ENCODE results near the gene ROR1.
"Not testable (repeated sequence)": the region's sequence is repeated elsewhere in the genome, so short reads cannot be mapped to it uniquely, and the experiment has no call there.

Gene ROR1

GRCh38 chr1:63784489-63785390 is 10.9 kb downstream of the ROR1 start:
- DNase-seq: no peak
- in situ Hi-C loops (cut with HindIII; ENCODE audit: low pct_ligation_motif_present, low pct_unique_long_range_greater_than_20kb, low sequenced_read_pairs): no loop called here

- DNase-seq: not testable (repeated sequence)
Observed at GRCh38 chr1:63787270-63787669, 13.5 kb downstream of the ROR1 start.

GRCh38 chr1:63787875-63788274 is 14.1 kb downstream of the ROR1 start:
- no peak for DNase-seq
- in situ Hi-C loops (cut with HindIII; ENCODE audit: low pct_ligation_motif_present, low pct_unique_long_range_greater_than_20kb, low sequenced_read_pairs): no loop called here

More at GRCh38 chr1:63787270-63787669, 13.5 kb downstream of the ROR1 start:
- in situ Hi-C loops (cut with HindIII; ENCODE audit: low pct_ligation_motif_present, low pct_unique_long_range_greater_than_20kb, low sequenced_read_pairs): not testable (repeated sequence)

- DNase-seq: no peak
- in situ Hi-C loops (cut with HindIII; ENCODE audit: low pct_ligation_motif_present, low pct_unique_long_range_greater_than_20kb, low sequenced_read_pairs): no loop called here
Observed at GRCh38 chr1:63789856-63790605, 16.2 kb downstream of the ROR1 start.

GRCh38 chr1:63790989-63791388 is 17.2 kb downstream of the ROR1 start:
- in situ Hi-C loops (cut with HindIII; ENCODE audit: low pct_ligation_motif_present, low pct_unique_long_range_greater_than_20kb, low sequenced_read_pairs): no loop called here
- DNase-seq: no peak

GRCh38 chr1:63792152-63792551 is 18.3 kb downstream of the ROR1 start:
- in situ Hi-C loops (cut with HindIII; ENCODE audit: low pct_ligation_motif_present, low pct_unique_long_range_greater_than_20kb, low sequenced_read_pairs): no loop called here
- DNase-seq: no peak

- in situ Hi-C loops (cut with HindIII; ENCODE audit: low pct_ligation_motif_present, low pct_unique_long_range_greater_than_20kb, low sequenced_read_pairs): no loop called here
Observed at GRCh38 chr1:63793741-63794240, 20.0 kb downstream of the ROR1 start.

GRCh38 chr1:63794354-63794753 is 20.5 kb downstream of the ROR1 start:
- in situ Hi-C loops (cut with HindIII; ENCODE audit: low pct_ligation_motif_present, low pct_unique_long_range_greater_than_20kb, low sequenced_read_pairs): no loop called here
- no peak for DNase-seq

More at GRCh38 chr1:63793741-63794240, 20.0 kb downstream of the ROR1 start:
- no peak for DNase-seq

- DNase-seq: peak; percentile 90
- in situ Hi-C loops (cut with HindIII; ENCODE audit: low pct_ligation_motif_present, low pct_unique_long_range_greater_than_20kb, low sequenced_read_pairs): no loop called here
Observed at GRCh38 chr1:63794939-63795378, 21.1 kb downstream of the ROR1 start.

- in situ Hi-C loops (cut with HindIII; ENCODE audit: low pct_ligation_motif_present, low pct_unique_long_range_greater_than_20kb, low sequenced_read_pairs): no loop called here
Observed at GRCh38 chr1:63795455-63795854, 21.6 kb downstream of the ROR1 start.

GRCh38 chr1:63797056-63797726 is 23.4 kb downstream of the ROR1 start:
- peak; percentile 56 for DNase-seq
- in situ Hi-C loops (cut with HindIII; ENCODE audit: low pct_ligation_motif_present, low pct_unique_long_range_greater_than_20kb, low sequenced_read_pairs): no loop called here

More at GRCh38 chr1:63795455-63795854, 21.6 kb downstream of the ROR1 start:
- no peak for DNase-seq

GRCh38 chr1:63798284-63798683 is 24.5 kb downstream of the ROR1 start:
- in situ Hi-C loops (cut with HindIII; ENCODE audit: low pct_ligation_motif_present, low pct_unique_long_range_greater_than_20kb, low sequenced_read_pairs): no loop called here
- DNase-seq: no peak

- in situ Hi-C loops (cut with HindIII; ENCODE audit: low pct_ligation_motif_present, low pct_unique_long_range_greater_than_20kb, low sequenced_read_pairs): no loop called here
- no peak for DNase-seq
Observed at GRCh38 chr1:63799307-63799706, 25.5 kb downstream of the ROR1 start.

- in situ Hi-C loops (cut with HindIII; ENCODE audit: low pct_ligation_motif_present, low pct_unique_long_range_greater_than_20kb, low sequenced_read_pairs): no loop called here
- DNase-seq: no peak
Observed at GRCh38 chr1:63799820-63800219, 26.0 kb downstream of the ROR1 start.

- in situ Hi-C loops (cut with HindIII; ENCODE audit: low pct_ligation_motif_present, low pct_unique_long_range_greater_than_20kb, low sequenced_read_pairs): no loop called here
- DNase-seq: peak; percentile 10
Observed at GRCh38 chr1:63802109-63802508, 28.3 kb downstream of the ROR1 start.

- DNase-seq: no peak
- in situ Hi-C loops (cut with HindIII; ENCODE audit: low pct_ligation_motif_present, low pct_unique_long_range_greater_than_20kb, low sequenced_read_pairs): no loop called here
Observed at GRCh38 chr1:63804829-63805484, 31.1 kb downstream of the ROR1 start.

- DNase-seq: no peak
- in situ Hi-C loops (cut with HindIII; ENCODE audit: low pct_ligation_motif_present, low pct_unique_long_range_greater_than_20kb, low sequenced_read_pairs): no loop called here
Observed at GRCh38 chr1:63807046-63807445, 33.2 kb downstream of the ROR1 start.

- peak; percentile 63 for DNase-seq
- in situ Hi-C loops (cut with HindIII; ENCODE audit: low pct_ligation_motif_present, low pct_unique_long_range_greater_than_20kb, low sequenced_read_pairs): no loop called here
Observed at GRCh38 chr1:63810936-63811469, 37.2 kb downstream of the ROR1 start.

Data from ACHN (cell line).